HepG2 (cell line): ENCODE results near the gene TBC1D25. TPM values are rescaled to one million over a fixed set of nuclear protein-coding genes. Genes with fewer than 3 reads are reported as not detected.
A peak's percentile ranks its signal among the peaks of the same experiment; 100 is the strongest.

Source experiments
- ATAC-seq: fragments of 200-7000 bp; cut with Tn5 transposase; 3 replicates; pipeline ENCODE4 v1.9.1; 2020; ENCODE audit warnings: mild to moderate bottlenecking, moderate library complexity
- BruUV-seq: library from RNA; stranded (reverse); fragments of 400-500 nt; replicated peaks from 2 replicates; lab custom pipeline; 2021; lab: Mats Ljungman, UMichigan
- CTCF ChIA-PET: fragments of 300-600 bp; formaldehyde crosslinking; extraction: SDS; loops from one replicate; lab custom pipeline; 2021; ENCODE audit warnings: low total read pairs, inconsistent platforms, low intra/inter-chr PET ratio; lab: Yijun Ruan, JAX
- POLR2A ChIA-PET: fragments of 350-600 bp; sonication (Branson Sonifier 250); formaldehyde crosslinking; loops from one replicate; lab custom pipeline; 2020; ENCODE audit warnings: antibody characterized with exemption, inconsistent platforms; lab: Yijun Ruan, JAX
- DNase-seq: peaks from one replicate; pipeline ENCODE4 v3.0.0-alpha.2; 2015; ENCODE audit warnings: low spot score
- FAIRE-seq: peaks from 3 replicates; lab custom pipeline; 2011; peaks lifted over from hg19 to GRCh38; lab: Jason Lieb, UNC
- H2AFZ ChIP-seq: one replicate; pipeline ENCODE4 v1.6.1; 2011; ENCODE audit warnings: low read length, inconsistent platforms
- H3K27ac ChIP-seq: fragments of 300-600 bp; 3 replicates; pipeline ENCODE4 v1.8.0; 2011; ENCODE audit warnings: mixed run types, mild to moderate bottlenecking, mixed read lengths, low read length, inconsistent platforms; ENCODE audit not compliant: insufficient read depth; ENCODE audit errors: extremely low read length
- H3K27me3 ChIP-seq, 2 experiments: fragments of 200-600 bp in 1 of 2; 2 replicates in 1 of 2; 3 replicates in 1 of 2; pipeline versions ENCODE4 v1.6.0 to v1.8.0; 2011; ENCODE audit warnings: low read length in 2 of 2, mild to moderate bottlenecking in 2 of 2, moderate library complexity in 2 of 2, inconsistent platforms in 1 of 2; ENCODE audit not compliant: insufficient read depth in 2 of 2, control insufficient read depth in 1 of 2
- H3K36me3 ChIP-seq, 2 experiments: fragments of 200-600 bp in 1 of 2; replicated peaks in 1 of 2; 2 replicates in 1 of 2; 3 replicates in 1 of 2; pipeline versions ENCODE4 v1.5.1 to v1.8.0; 2011; ENCODE audit warnings: low read length in 2 of 2, inconsistent platforms in 1 of 2; ENCODE audit not compliant: insufficient read depth in 2 of 2, control insufficient read depth in 1 of 2
- H3K4me1 ChIP-seq: 2 replicates; pipeline ENCODE4 v1.5.1; 2012; ENCODE audit warnings: low read length, inconsistent platforms; ENCODE audit not compliant: insufficient read depth
- H3K4me2 ChIP-seq: 2 replicates; pipeline ENCODE4 v1.6.0; 2011; ENCODE audit warnings: low read depth, low read length, inconsistent platforms
- H3K4me3 ChIP-seq, 3 experiments: fragments of 200-600 bp in 1 of 3; sonication (generic), shearing (Covaris generic) in 1 of 3; replicated peaks in 1 of 3; 2 replicates each; pipeline ENCODE4 v1.5.1; 2011 to 2016; ENCODE audit warnings: low read length in 3 of 3, inconsistent platforms in 2 of 3, low read depth in 2 of 3, mild to moderate bottlenecking in 2 of 3, control low read depth in 1 of 3, mixed read lengths in 1 of 3; ENCODE audit not compliant: insufficient read depth in 1 of 3
- H3K79me2 ChIP-seq: one replicate; pipeline ENCODE4 v1.6.1; 2011; ENCODE audit warnings: low read length, inconsistent platforms; ENCODE audit not compliant: insufficient read depth
- H3K9ac ChIP-seq: 2 replicates; pipeline ENCODE4 v1.6.0; 2011; ENCODE audit warnings: mild to moderate bottlenecking, low read depth, low read length, inconsistent platforms; ENCODE audit not compliant: insufficient read depth
- H3K9me3 ChIP-seq: 2 replicates; pipeline ENCODE4 v1.5.1; 2012; ENCODE audit warnings: mild to moderate bottlenecking, low read length
- H4K20me1 ChIP-seq: 2 replicates; pipeline ENCODE4 v1.6.0; 2011; ENCODE audit warnings: inconsistent platforms, mild to moderate bottlenecking, low read length, moderate library complexity; ENCODE audit not compliant: insufficient read depth
- ATM ChIP-seq: fragments of 450-650 bp; IDR thresholded peaks from 2 replicates; pipeline ENCODE4 v1.7.1; 2017; ENCODE audit warnings: mild to moderate bottlenecking, borderline replicate concordance
- CENPBD1 ChIP-seq: sonication (generic); formaldehyde crosslinking; IDR thresholded peaks from 2 replicates; pipeline ENCODE4 v1.8.0; 2022; ENCODE audit warnings: missing genetic modification reagents, low read depth, mild to moderate bottlenecking, borderline replicate concordance
- CTCF ChIP-seq: sonication (generic); formaldehyde crosslinking; IDR thresholded peaks from 2 replicates; pipeline ENCODE4 v1.5.0; 2020; ENCODE audit warnings: mild to moderate bottlenecking, missing genetic modification reagents, moderate library complexity
- HNRNPUL1 ChIP-seq: fragments of 200-400 bp; formaldehyde crosslinking; IDR thresholded peaks from 2 replicates; pipeline ENCODE4 v1.6.1; 2017; ENCODE audit warnings: low read depth, mild to moderate bottlenecking, low read length, moderate library complexity
- NFKB2 ChIP-seq: sonication (generic); formaldehyde crosslinking; IDR thresholded peaks from 2 replicates; pipeline ENCODE4 v1.4.0; 2020; ENCODE audit warnings: missing genetic modification reagents, borderline replicate concordance
- PITX1 ChIP-seq: sonication (generic); formaldehyde crosslinking; IDR thresholded peaks from 2 replicates; pipeline ENCODE4 v1.5.1; 2020; ENCODE audit warnings: mild to moderate bottlenecking, missing genetic modification reagents
- RFXANK ChIP-seq: IDR thresholded peaks from 2 replicates; pipeline ENCODE4 v1.6.1; 2016
- SIX4 ChIP-seq: sonication (generic); formaldehyde crosslinking; IDR thresholded peaks from 2 replicates; pipeline ENCODE4 v1.4.0; 2020; ENCODE audit warnings: missing genetic modification reagents
- SMC3 ChIP-seq: IDR thresholded peaks from 2 replicates; pipeline ENCODE4 v1.6.1; 2011; ENCODE audit warnings: low read length, improper control_type of control experiment
- STAG1 ChIP-seq: sonication (generic); formaldehyde crosslinking; IDR thresholded peaks from 2 replicates; pipeline ENCODE4 v1.4.0; 2020; ENCODE audit warnings: missing genetic modification reagents
- ZNF362 ChIP-seq: sonication (generic); formaldehyde crosslinking; IDR thresholded peaks from 2 replicates; pipeline ENCODE4 v1.4.0; 2020; ENCODE audit warnings: missing genetic modification reagents, mild to moderate bottlenecking, borderline replicate concordance
- ZNF598 ChIP-seq: sonication (generic); formaldehyde crosslinking; IDR thresholded peaks from 2 replicates; pipeline ENCODE4 v1.5.1; 2020; ENCODE audit warnings: mild to moderate bottlenecking, missing genetic modification reagents, borderline replicate concordance
- WGBS: methylation state at CpG from one replicate; pipeline ENCODE4 v1.1.6; 2017; ENCODE audit warnings: low lambda C conversion rate; 5-methylcytosine and 5-hydroxymethylcytosine counted together
- in situ Hi-C: cut with HindIII; loops from 2 replicates; pipeline ENCODE4 v1.10.0; 2017; ENCODE audit warnings: low pct_unique_long_range_greater_than_20kb; ENCODE audit not compliant: extremely low pct_ligation_motif_present
- intact Hi-C: fragments of 100-400 bp; cut with micrococcal nuclease; formaldehyde crosslinking; loops from one replicate; pipeline ENCODE4 v1.10.0; 2022; ENCODE audit not compliant: unreplicated experiment
- polyA plus RNA-seq, 8 experiments: library from polyadenylated mRNA; depleted of rRNA in 3 of 8; stranded (reverse) in 7 of 8; unstranded in 1 of 8; fragments of >200 nt; fragmentation: Illumina TruSeq in 4 of 8; extraction: Trizol in 4 of 8; gene quantifications; 2 replicates each; pipeline versions ENCODE4 v1.2.1 to v1.2.3, GENCODE V29; 2011 to 2016; ENCODE audit warnings: low read depth in 4 of 8, missing spikeins in 1 of 8, mixed read lengths in 1 of 8; ENCODE audit not compliant: insufficient read depth in 1 of 8
- total RNA-seq, 5 experiments: library from RNA; depleted of rRNA; stranded (reverse); fragments of >200 nt; fragmentation: Illumina TruSeq; extraction: Trizol; gene quantifications; 2 replicates each; pipeline ENCODE4 v1.2.3, GENCODE V29; 2016; ENCODE audit warnings: low read depth in 1 of 5

The TBC1D25 gene
- total and polyA plus RNA-seq, 2 of the 13 experiments (the other 11 are each of a cell fraction or from before 2014, with no cell fraction given), result 3.5 to 4.7 TPM

DNA sequence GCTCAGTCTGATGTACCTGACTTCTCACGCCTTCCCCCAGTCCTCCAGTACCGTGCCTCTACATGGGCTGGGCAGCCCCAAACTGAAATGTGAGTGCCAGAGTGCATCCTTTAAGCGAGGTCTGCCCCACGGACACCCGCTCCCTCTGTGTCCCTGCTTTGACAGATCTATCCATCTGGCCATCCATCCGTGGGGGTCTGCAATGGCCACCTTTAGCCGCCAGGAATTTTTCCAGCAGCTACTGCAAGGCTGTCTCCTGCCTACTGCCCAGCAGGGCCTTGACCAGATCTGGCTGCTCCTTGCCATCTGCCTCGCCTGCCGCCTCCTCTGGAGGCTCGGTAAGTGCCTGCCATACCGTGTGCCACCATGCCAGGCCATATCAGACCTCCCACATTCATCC is 29.9 kb upstream of the TBC1D25 start (continued):
- TF ChIP-seq ZNF362, result no peak
- no peak for TF ChIP-seq CENPBD1 (CRISPR knock-in tag)
- no peak for TF ChIP-seq RFXANK (CRISPR knock-in tag)
- no peak for TF ChIP-seq ATM
- TF ChIP-seq NFKB2, result no peak
- no peak for TF ChIP-seq SIX4 (CRISPR knock-in tag)
- TF ChIP-seq PITX1 (CRISPR knock-in tag), result no peak
- no peak for TF ChIP-seq ZNF598 (CRISPR knock-in tag)

DNA sequence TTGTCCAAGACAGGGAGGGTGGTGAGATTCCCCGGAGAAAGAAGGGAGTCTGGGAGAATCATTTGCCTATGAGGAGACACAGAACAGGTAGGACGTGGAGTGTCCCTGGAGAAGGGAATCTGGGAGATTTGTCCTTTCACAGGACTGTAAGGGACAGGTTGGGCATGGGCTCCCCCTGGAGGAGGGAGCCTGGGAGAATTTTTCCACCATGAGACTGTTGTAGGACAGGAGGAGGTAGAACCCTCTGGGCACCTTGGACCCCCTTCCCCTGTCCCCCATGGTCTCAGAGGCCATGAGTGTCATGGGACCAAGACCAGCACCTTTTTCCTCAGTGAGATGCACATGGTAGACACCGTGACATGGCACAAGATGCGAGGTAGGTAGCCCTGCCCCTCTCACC is 28.0 kb upstream of the TBC1D25 start:
- intact Hi-C loops, result no loop called here
- H3K9me3 ChIP-seq, result no peaks in the 10 kb centered on the region
- H2AFZ ChIP-seq, result no peak overlapping the region
- TF ChIP-seq HNRNPUL1, result no peak
- peak; percentile 61 for TF ChIP-seq SMC3
- peak; percentile 54 for TF ChIP-seq STAG1 (CRISPR knock-in tag)
- TF ChIP-seq CTCF (CRISPR knock-in tag), result peak; percentile 53
- TF ChIP-seq, all 625 proteins: peak for 3
- Histone ChIP-seq H3K79me2 (no peaks in the 10 kb centered on the region), H3K36me3 (no peaks in the 10 kb centered on the region), H3K4me1 (no peaks in the 10 kb centered on the region), H3K4me3 (no peak overlapping the region), H3K27ac (no peak overlapping the region), H4K20me1 (no peaks in the 10 kb centered on the region), H3K9ac (no peak overlapping the region), H3K4me2 (no peak overlapping the region), H3K27me3 (no peaks in the 10 kb centered on the region)
- FAIRE-seq (peak; percentile 85), ATAC-seq (peak; percentile 61), DNase-seq (no peak)
- ChIA-PET CTCF (interaction anchor here (1.8 kb wide), 1 partner anchor 429 kb away, joined by 6 read pairs; no protein-coding TSS in a partner anchor), POLR2A (no interaction called here)
- BruUV-seq, result no TSS peak
- in situ Hi-C loops, result no loop called here
- WGBS, result 50% methylated on average over 1 of the region's 4 CpGs
